Activated CD8-positive, alpha-beta T cell treated with anti-CD3 and anti-CD28 coated beads, Interleukin-2, amount 10 ng/mL, durations not matched to agents 7 days and 5 days (primary cell): ENCODE results near the gene NCAM1. TPM values are rescaled to one million over a fixed set of nuclear protein-coding genes. Genes with fewer than 3 reads are reported as not detected.

Source experiments
- ATAC-seq: fragments of 150-1000 bp; cut with Tn5 transposase; one replicate; pipeline ENCODE4 v1.10.0; 2021; ENCODE audit warnings: moderate library complexity
- CTCF ChIA-PET: fragments of 350-600 bp; sonication (Branson Sonifier 250); formaldehyde crosslinking; loops from one replicate; lab custom pipeline; 2021; ENCODE audit warnings: antibody characterized with exemption; lab: Charles Lee
- POLR2A ChIA-PET: fragments of 350-600 bp; sonication (Branson Sonifier 250); formaldehyde crosslinking; loops from one replicate; lab custom pipeline; 2021; ENCODE audit warnings: antibody characterized with exemption; lab: Charles Lee
- DNase-seq: peaks from one replicate; pipeline ENCODE4 v3.0.0-alpha.2; 2020
- H3K27ac Mint-ChIP-seq: one replicate; pipeline ENCODE4 v1.8.0; 2021; ENCODE audit warnings: mild to moderate bottlenecking, mixed read lengths
- H3K27me3 Mint-ChIP-seq: one replicate; pipeline ENCODE4 v1.8.0; 2021; ENCODE audit warnings: low read depth, mixed read lengths
- H3K36me3 Mint-ChIP-seq: one replicate; pipeline ENCODE4 v1.8.0; 2021; ENCODE audit warnings: low read depth, mixed read lengths
- H3K4me1 Mint-ChIP-seq: one replicate; pipeline ENCODE4 v1.8.0; 2021; ENCODE audit warnings: low read depth, mixed read lengths
- H3K4me3 Mint-ChIP-seq: one replicate; pipeline ENCODE4 v1.8.0; 2021; ENCODE audit warnings: mild to moderate bottlenecking, mixed read lengths
- H3K9me3 Mint-ChIP-seq: one replicate; pipeline ENCODE4 v1.8.0; 2022; ENCODE audit warnings: mixed read lengths; ENCODE audit not compliant: insufficient read depth
- total RNA-seq, 2 experiments: library from RNA; stranded (reverse); gene quantifications; one replicate each; pipeline ENCODE4 v1.2.3, GENCODE V29; 2021

NCAM1 gene
- total RNA-seq, 2 experiments from 2014 or later = 1.4 to 1.8 TPM

- Mint-ChIP-seq H3K27me3 (peaks cover 48% of the 10 kb centered on the region), H3K4me1 (peaks cover 13% of the 10 kb centered on the region), H3K4me3 (no peak overlapping the region), H3K9me3 (no peaks in the 10 kb centered on the region), H3K27ac (no peak overlapping the region), H3K36me3 (no peaks in the 10 kb centered on the region)
- CTCF ChIA-PET = no interaction called here
- DNase-seq = no peak
- no peak for ATAC-seq
- POLR2A ChIA-PET = no interaction called here
These were observed 286.0 kb downstream of the NCAM1 start for GRCh38 chr11:113247221-113247620.

GRCh38 chr11:113247966-113248365, 286.7 kb downstream of the NCAM1 start:
- peaks cover 43% of the 10 kb centered on the region for H3K27me3 Mint-ChIP-seq
- CTCF ChIA-PET = no interaction called here
- no peak overlapping the region for H3K4me3 Mint-ChIP-seq
- H3K27ac Mint-ChIP-seq = no peak overlapping the region
- no peak for ATAC-seq
- H3K9me3 Mint-ChIP-seq = no peaks in the 10 kb centered on the region
- no peak for DNase-seq
- no peaks in the 10 kb centered on the region for H3K36me3 Mint-ChIP-seq
- peaks cover 8% of the 10 kb centered on the region for H3K4me1 Mint-ChIP-seq
- POLR2A ChIA-PET = no interaction called here

- no peak for DNase-seq
- ATAC-seq = no peak
- Mint-ChIP-seq H3K36me3 (no peaks in the 10 kb centered on the region), H3K27me3 (peaks cover 35% of the 10 kb centered on the region), H3K4me1 (no peaks in the 10 kb centered on the region), H3K27ac (no peak overlapping the region), H3K9me3 (no peaks in the 10 kb centered on the region), H3K4me3 (no peak overlapping the region)
- ChIA-PET POLR2A (no interaction called here), CTCF (interaction anchor here (0.9 to 1.1 kb wide), 2 partner anchors 11 to 41 kb away, joined by 3 read pairs; no protein-coding TSS in a partner anchor)
These were observed 287.7 kb downstream of the NCAM1 start for GRCh38 chr11:113248702-113249490.

GRCh38 chr11:113249491-113249763, 288.2 kb downstream of the NCAM1 start:
- DNase-seq (no peak), ATAC-seq (no peak)
- ChIA-PET POLR2A (no interaction called here), CTCF (interaction anchor here (0.8 to 1.1 kb wide), 3 partner anchors 12 to 657 kb away, joined by 3 read pairs; no protein-coding TSS in a partner anchor)
- no peaks in the 10 kb centered on the region for H3K4me1 Mint-ChIP-seq
- H3K27me3 Mint-ChIP-seq = peaks cover 30% of the 10 kb centered on the region
- no peak overlapping the region for H3K4me3 Mint-ChIP-seq
- no peaks in the 10 kb centered on the region for H3K9me3 Mint-ChIP-seq
- H3K27ac Mint-ChIP-seq = no peak overlapping the region
- no peaks in the 10 kb centered on the region for H3K36me3 Mint-ChIP-seq

- CTCF ChIA-PET = interaction anchor here (0.8 to 1.1 kb wide), 2 partner anchors 12 to 657 kb away, joined by 3 read pairs; no protein-coding TSS in a partner anchor
- Mint-ChIP-seq H3K36me3 (no peaks in the 10 kb centered on the region), H3K9me3 (no peaks in the 10 kb centered on the region), H3K4me1 (no peaks in the 10 kb centered on the region), H3K27ac (no peak overlapping the region), H3K4me3 (no peak overlapping the region), H3K27me3 (peaks cover 28% of the 10 kb centered on the region)
- POLR2A ChIA-PET = interaction anchor here (0.6 kb wide), 1 partner anchor 949 kb away, joined by 4 read pairs; no protein-coding TSS in a partner anchor
- no peak for ATAC-seq
- DNase-seq = no peak
These were observed 288.6 kb downstream of the NCAM1 start for GRCh38 chr11:113249786-113250185.

- ChIA-PET CTCF (no interaction called here), POLR2A (no interaction called here)
- no peak overlapping the region for H3K27ac Mint-ChIP-seq
- no peaks in the 10 kb centered on the region for H3K4me1 Mint-ChIP-seq
- ATAC-seq (no peak), DNase-seq (no peak)
- H3K4me3 Mint-ChIP-seq = no peak overlapping the region
- no peaks in the 10 kb centered on the region for H3K36me3 Mint-ChIP-seq
- H3K9me3 Mint-ChIP-seq = no peaks in the 10 kb centered on the region
- H3K27me3 Mint-ChIP-seq = peaks cover 20% of the 10 kb centered on the region
These were observed 290.1 kb downstream of the NCAM1 start for GRCh38 chr11:113251281-113251680.

GRCh38 chr11:113253406-113253805, 292.2 kb downstream of the NCAM1 start:
- no peak overlapping the region for H3K27ac Mint-ChIP-seq
- H3K27me3 Mint-ChIP-seq = peaks cover 7% of the 10 kb centered on the region
- H3K9me3 Mint-ChIP-seq = no peaks in the 10 kb centered on the region
- ATAC-seq = no peak
- ChIA-PET CTCF (no interaction called here), POLR2A (no interaction called here)
- no peak for DNase-seq
- no peak overlapping the region for H3K4me3 Mint-ChIP-seq
- H3K36me3 Mint-ChIP-seq = no peaks in the 10 kb centered on the region
- no peaks in the 10 kb centered on the region for H3K4me1 Mint-ChIP-seq

- Mint-ChIP-seq H3K27me3 (peaks cover 4% of the 10 kb centered on the region), H3K36me3 (no peaks in the 10 kb centered on the region), H3K4me3 (no peak overlapping the region), H3K4me1 (no peaks in the 10 kb centered on the region), H3K9me3 (no peaks in the 10 kb centered on the region), H3K27ac (no peak overlapping the region)
- ChIA-PET POLR2A (interaction anchor here (0.6 kb wide), 1 partner anchor 13 kb away, joined by 3 read pairs; no protein-coding TSS in a partner anchor), CTCF (no interaction called here)
- ATAC-seq (no peak), DNase-seq (no peak)
These were observed 293.9 kb downstream of the NCAM1 start for GRCh38 chr11:113255096-113255495.

GRCh38 chr11:113255741-113256140, 294.5 kb downstream of the NCAM1 start:
- DNase-seq = no peak
- POLR2A ChIA-PET = no interaction called here

GRCh38 chr11:113256431-113257202, 295.4 kb downstream of the NCAM1 start:
- H3K9me3 Mint-ChIP-seq = no peaks in the 10 kb centered on the region
- peaks cover 4% of the 10 kb centered on the region for H3K27me3 Mint-ChIP-seq
- POLR2A ChIA-PET = no interaction called here
- H3K4me1 Mint-ChIP-seq = no peaks in the 10 kb centered on the region
- ATAC-seq (no peak), DNase-seq (no peak)
- CTCF ChIA-PET = no interaction called here
- H3K27ac Mint-ChIP-seq = no peak overlapping the region
- H3K36me3 Mint-ChIP-seq = no peaks in the 10 kb centered on the region
- H3K4me3 Mint-ChIP-seq = no peak overlapping the region

More at GRCh38 chr11:113255741-113256140, 294.5 kb downstream of the NCAM1 start:
- H3K27ac Mint-ChIP-seq = no peak overlapping the region
- peaks cover 4% of the 10 kb centered on the region for H3K27me3 Mint-ChIP-seq
- ATAC-seq = no peak
- H3K9me3 Mint-ChIP-seq = no peaks in the 10 kb centered on the region
- no peaks in the 10 kb centered on the region for H3K36me3 Mint-ChIP-seq
- no peak overlapping the region for H3K4me3 Mint-ChIP-seq
- CTCF ChIA-PET = no interaction called here
- no peaks in the 10 kb centered on the region for H3K4me1 Mint-ChIP-seq

- DNase-seq (no peak), ATAC-seq (no peak)
- peaks cover 5% of the 10 kb centered on the region for H3K27me3 Mint-ChIP-seq
- H3K36me3 Mint-ChIP-seq = no peaks in the 10 kb centered on the region
- no peaks in the 10 kb centered on the region for H3K9me3 Mint-ChIP-seq
- H3K27ac Mint-ChIP-seq = no peak overlapping the region
- ChIA-PET CTCF (no interaction called here), POLR2A (interaction anchor here (0.6 kb wide), 1 partner anchor 58 kb away, joined by 3 read pairs; no protein-coding TSS in a partner anchor)
- H3K4me1 Mint-ChIP-seq = no peaks in the 10 kb centered on the region
- H3K4me3 Mint-ChIP-seq = no peak overlapping the region
These were observed 298.8 kb downstream of the NCAM1 start for GRCh38 chr11:113260096-113260425.

GRCh38 chr11:113260541-113260940, 299.3 kb downstream of the NCAM1 start:
- H3K4me3 Mint-ChIP-seq = no peak overlapping the region
- H3K36me3 Mint-ChIP-seq = no peaks in the 10 kb centered on the region
- no peaks in the 10 kb centered on the region for H3K4me1 Mint-ChIP-seq
- H3K9me3 Mint-ChIP-seq = no peaks in the 10 kb centered on the region
- ChIA-PET CTCF (no interaction called here), POLR2A (interaction anchor here (0.6 kb wide), 1 partner anchor 58 kb away, joined by 3 read pairs; no protein-coding TSS in a partner anchor)
- H3K27ac Mint-ChIP-seq = no peak overlapping the region
- DNase-seq = no peak
- peaks cover 5% of the 10 kb centered on the region for H3K27me3 Mint-ChIP-seq
- no peak for ATAC-seq
